Measurements from ENCODE around the gene PLD1. TPM values are rescaled to one million over a fixed set of nuclear protein-coding genes. Genes with fewer than 3 reads are reported as not detected.
"Not testable (repeated sequence)": the region's sequence is repeated elsewhere in the genome, so short reads cannot be mapped to it uniquely, and the experiment has no call there.

The PLD1 gene
- total and polyA plus RNA-seq, 11 donors = 12.3 to 106 (median 61.0) TPM

DNA sequence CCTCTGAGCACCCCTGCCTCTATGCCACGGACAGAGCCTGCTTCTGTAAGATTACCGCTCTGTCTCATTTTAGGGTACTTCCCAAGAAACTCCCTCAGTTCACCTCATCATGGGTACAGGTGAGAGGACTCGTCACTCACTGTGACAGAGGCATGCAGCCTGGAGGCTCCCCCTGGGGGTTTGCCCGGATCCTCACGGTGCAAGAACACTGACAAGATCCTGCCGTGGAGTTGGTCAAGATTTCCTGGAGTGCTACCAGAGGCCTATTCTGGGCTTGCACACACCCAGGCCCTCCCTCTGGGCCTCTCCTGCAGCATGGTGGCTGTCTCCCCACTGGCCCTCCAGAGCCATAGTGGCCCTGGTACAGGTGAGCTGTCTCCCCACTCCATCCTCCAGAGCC, 247.0 kb downstream of the PLD1 start:
- intact Hi-C loops (cut with DNase I) = loop anchor here in 9 of 10 donors (1.0 to 10.0 kb wide), 10 partner anchors 101 to 514 kb away; partner anchors contain the start of gene TNIK (in 1 of the 9)
- Histone ChIP-seq H3K27me3 (no peaks in the 10 kb centered on the region), H3K4me3 (no peak overlapping the region), H3K4me1 (peaks cover 0 to 26% (median 8%) of the 10 kb centered on the region in 12 donors), H3K27ac (no peak overlapping the region), H3K36me3 (no peaks in the 10 kb centered on the region), H3K9me3 (no peaks in the 10 kb centered on the region)
- TF ChIP-seq, protein P1, sequence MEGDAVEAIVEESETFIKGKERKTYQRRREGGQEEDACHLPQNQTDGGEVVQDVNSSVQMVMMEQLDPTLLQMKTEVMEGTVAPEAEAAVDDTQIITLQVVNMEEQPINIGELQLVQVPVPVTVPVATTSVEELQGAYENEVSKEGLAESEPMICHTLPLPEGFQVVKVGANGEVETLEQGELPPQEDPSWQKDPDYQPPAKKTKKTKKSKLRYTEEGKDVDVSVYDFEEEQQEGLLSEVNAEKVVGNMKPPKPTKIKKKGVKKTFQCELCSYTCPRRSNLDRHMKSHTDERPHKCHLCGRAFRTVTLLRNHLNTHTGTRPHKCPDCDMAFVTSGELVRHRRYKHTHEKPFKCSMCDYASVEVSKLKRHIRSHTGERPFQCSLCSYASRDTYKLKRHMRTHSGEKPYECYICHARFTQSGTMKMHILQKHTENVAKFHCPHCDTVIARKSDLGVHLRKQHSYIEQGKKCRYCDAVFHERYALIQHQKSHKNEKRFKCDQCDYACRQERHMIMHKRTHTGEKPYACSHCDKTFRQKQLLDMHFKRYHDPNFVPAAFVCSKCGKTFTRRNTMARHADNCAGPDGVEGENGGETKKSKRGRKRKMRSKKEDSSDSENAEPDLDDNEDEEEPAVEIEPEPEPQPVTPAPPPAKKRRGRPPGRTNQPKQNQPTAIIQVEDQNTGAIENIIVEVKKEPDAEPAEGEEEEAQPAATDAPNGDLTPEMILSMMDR (IDR thresholded peaks at IDR 0.05) = peak in 4 of 12 donors; percentile 4 to 17 (median 10)
- no peak for TF ChIP-seq POLR2A (IDR thresholded peaks at IDR 0.05)
- DNase-seq (peak in 3 of 5 donors; percentile 11 to 43 (median 42)), ATAC-seq (peak in 3 of 4 donors; percentile 58 to 74 (median 74))
- WGBS, 4 donors = 64 to 72% (median 66%) methylated on average over 2 to 6 of the region's 6 CpGs

DNA sequence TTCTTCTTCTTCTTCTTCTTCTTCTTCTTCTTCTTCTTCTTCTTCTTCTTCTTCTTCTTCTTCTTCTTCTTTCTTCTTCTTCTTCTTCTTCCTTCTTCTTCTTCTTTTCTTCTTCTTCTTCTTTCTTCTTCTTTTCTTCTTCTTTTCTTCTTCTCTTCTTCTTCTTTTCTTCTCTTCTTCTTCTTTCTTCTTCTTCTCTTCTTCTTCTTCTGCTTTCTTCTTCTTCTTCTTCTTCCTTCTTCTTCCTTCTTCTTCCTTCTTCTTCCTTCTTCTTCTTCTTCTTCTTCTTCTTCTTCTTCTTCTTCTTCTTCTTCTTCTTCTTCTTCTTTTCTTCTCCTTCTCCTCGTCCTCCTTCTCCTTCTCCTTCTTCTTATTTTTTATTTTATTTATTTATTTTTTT, 247.8 kb downstream of the PLD1 start:
- not testable (repeated sequence) for H3K4me3 ChIP-seq, H3K9me3 ChIP-seq, H3K36me3 ChIP-seq, H3K27ac ChIP-seq, ATAC-seq, H3K27me3 ChIP-seq, DNase-seq
- 88 to 97% (median 92%) methylated on average over 1 of the region's 1 CpG; no CpG with 5 or more reads in 1 of the 4 donors for WGBS, 4 donors
- peaks cover 0 to 26% (median 8%) of the 10 kb centered on the region in 12 donors for H3K4me1 ChIP-seq
- intact Hi-C loops (cut with DNase I) = loop anchor here in 9 of 10 donors (5.0 to 10.0 kb wide), 9 partner anchors 100 to 408 kb away; partner anchors contain the start of gene TNIK (in 1 of the 9)

DNA sequence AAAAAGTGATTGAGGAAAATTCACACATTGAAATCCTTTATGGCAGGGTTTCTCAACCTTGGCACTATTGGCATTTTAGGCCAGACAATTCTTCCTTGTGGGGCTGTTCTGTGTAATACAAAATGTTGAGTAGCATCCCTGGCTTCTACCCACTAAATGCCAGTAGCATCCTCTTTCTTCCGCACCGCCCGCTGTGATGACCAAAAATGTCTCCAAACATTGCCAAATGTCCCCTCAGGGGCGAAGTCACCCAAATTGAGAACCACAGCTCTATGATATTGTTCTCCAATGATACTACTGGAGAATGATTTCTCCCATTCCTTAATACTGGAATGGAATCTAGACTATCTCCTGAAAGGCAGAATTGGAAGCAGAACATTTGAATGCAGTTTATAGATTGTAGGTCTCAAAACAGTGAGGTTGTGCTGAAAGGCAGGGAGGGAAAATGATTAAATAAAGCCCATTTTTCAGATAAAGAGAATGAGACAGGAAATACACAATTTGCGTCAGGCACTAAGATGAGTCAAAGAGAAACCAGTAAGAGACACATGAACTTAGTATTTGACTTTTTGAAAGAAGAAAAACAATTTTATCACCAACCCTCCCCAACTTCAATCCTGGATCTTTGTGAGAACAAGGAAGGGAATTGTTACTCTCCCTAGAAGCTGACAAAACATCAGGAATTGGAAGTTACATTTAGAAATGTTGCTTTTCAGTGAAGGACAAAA, 248.5 kb downstream of the PLD1 start:
- H3K9me3 ChIP-seq = no peaks in the 10 kb centered on the region
- no peak for ATAC-seq
- no peaks in the 10 kb centered on the region for H3K36me3 ChIP-seq
- no peak for TF ChIP-seq POLR2A (IDR thresholded peaks at IDR 0.05)
- TF ChIP-seq, protein P1 (IDR thresholded peaks at IDR 0.05) = no peak
- no peak overlapping the region for H3K4me3 ChIP-seq
- H3K27me3 ChIP-seq = no peaks in the 10 kb centered on the region
- no peak for DNase-seq
- intact Hi-C loops (cut with DNase I) = loop anchor here in 9 of 10 donors (5.0 to 10.0 kb wide), 9 partner anchors 99 to 407 kb away; partner anchors contain the start of gene TNIK (in 1 of the 9)
- 86 to 96% (median 92%) methylated on average over 5 of the region's 5 CpGs for WGBS, 4 donors
- H3K4me1 ChIP-seq = peaks cover 0 to 26% (median 8%) of the 10 kb centered on the region in 12 donors
- no peak overlapping the region for H3K27ac ChIP-seq

DNA sequence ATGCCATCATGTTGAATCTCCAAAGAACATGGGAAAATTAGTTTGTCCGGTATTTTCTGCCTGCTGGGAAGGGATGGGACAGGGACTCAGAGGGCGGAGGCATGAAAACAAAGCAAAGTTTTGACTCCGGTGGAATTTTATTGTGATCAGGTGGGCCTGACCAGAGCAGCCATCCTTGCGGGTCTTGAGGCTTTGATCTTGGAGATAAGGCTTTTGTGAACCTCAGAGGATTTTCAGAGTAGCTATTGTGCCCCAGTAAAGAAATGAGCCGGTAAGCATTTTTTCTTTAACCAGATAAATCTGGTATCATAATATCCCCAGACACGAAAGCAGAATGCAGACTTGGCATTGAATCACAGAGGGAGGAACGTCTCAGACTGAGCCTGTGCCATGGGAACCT, 250.7 kb downstream of the PLD1 start:
- no peaks in the 10 kb centered on the region for H3K36me3 ChIP-seq
- intact Hi-C loops (cut with DNase I) = loop anchor here in 5 of 10 donors (5.0 to 10.0 kb wide), 4 partner anchors 95 to 395 kb away; partner anchors contain the start of gene TNIK (in 3 of the 5)
- no peak overlapping the region for H3K4me3 ChIP-seq
- ATAC-seq = no peak
- H3K4me1 ChIP-seq = peaks cover 0 to 21% (median under 1%) of the 10 kb centered on the region in 12 donors
- H3K27ac ChIP-seq = no peak overlapping the region
- no peaks in the 10 kb centered on the region for H3K27me3 ChIP-seq
- no peak for TF ChIP-seq POLR2A (IDR thresholded peaks at IDR 0.05)
- TF ChIP-seq, protein P1 (IDR thresholded peaks at IDR 0.05) = no peak
- no peaks in the 10 kb centered on the region for H3K9me3 ChIP-seq
- 70 to 80% (median 75%) methylated on average over 7 of the region's 7 CpGs for WGBS, 4 donors
- DNase-seq = no peak

Data from heart left ventricle (tissue), 16 donors.